ENCODE data around the gene SLC36A3. TPM values are rescaled to one million over a fixed set of nuclear protein-coding genes. Genes with fewer than 3 reads are reported as not detected.

SLC36A3 gene
- total and polyA plus RNA-seq, 2 donors (not counting 1 experiment from before 2014, with no cell fraction given) = not detected

GRCh38 chr5:151295791-151296477, 7.6 kb downstream of the SLC36A3 start:
- WGBS (ENCODE audit: insufficient coverage) = 78% methylated on average over 6 of the region's 7 CpGs
- CTCF ChIA-PET = interaction anchor here (0.7 to 1.8 kb wide), 4 partner anchors 20 to 244 kb away, joined by 3 to 4 read pairs (median 4); no protein-coding TSS in a partner anchor
- ATAC-seq (ENCODE audit: low read depth) (no peak), DNase-seq (no peak)
- peaks cover 2% of the 10 kb centered on the region for H3K4me1 Mint-ChIP-seq
- H3K4me1 ChIP-seq (ENCODE audit: control insufficient read depth in 2 of 2, insufficient read depth in 2 of 2, low read length in 2 of 2) = no peaks in the 10 kb centered on the region
- H3K27me3 ChIP-seq (replicated peaks in 1 of 4; ENCODE audit: control extremely low read depth in 1 of 4, control insufficient read depth in 3 of 4, insufficient read depth in 4 of 4, low read length in 3 of 4) = no peaks in the 10 kb centered on the region
- no peaks in the 10 kb centered on the region for H3K9me3 ChIP-seq (ENCODE audit: control extremely low read depth in 1 of 3, control insufficient read depth in 2 of 3, insufficient read depth in 1 of 3, low read length in 2 of 3)
- peaks cover 16% of the 10 kb centered on the region for H3K27me3 Mint-ChIP-seq
- H3K4me3 ChIP-seq (ENCODE audit: control extremely low read depth in 1 of 5, extremely low read depth in 1 of 5, insufficient read depth in 1 of 5, low read depth in 2 of 5, low read length in 4 of 5) = no peak overlapping the region
- H3K4me3 Mint-ChIP-seq = no peak overlapping the region
- H3K9ac ChIP-seq (ENCODE audit: low read length) = no peak overlapping the region
- no peak overlapping the region for H3K4me2 ChIP-seq (replicated peaks; ENCODE audit: low read depth, low read length, poor library complexity, severe bottlenecking)
- H4K20me1 ChIP-seq (ENCODE audit: control insufficient read depth, insufficient read depth, low read length, poor library complexity, severe bottlenecking) = no peaks in the 10 kb centered on the region
- no peak overlapping the region for H3K27ac ChIP-seq (ENCODE audit: low read length in 2 of 2)
- H3K9me3 Mint-ChIP-seq (ENCODE audit: insufficient read depth) = no peaks in the 10 kb centered on the region
- no peak overlapping the region for H2AFZ ChIP-seq (ENCODE audit: insufficient read depth, low read depth, low read length, poor library complexity, severe bottlenecking)
- H3K79me2 ChIP-seq (ENCODE audit: control insufficient read depth, insufficient read depth, low read length) = no peaks in the 10 kb centered on the region
- POLR2A ChIA-PET = no interaction called here
- H3K36me3 ChIP-seq (replicated peaks in 1 of 2; ENCODE audit: control extremely low read depth in 1 of 2, control insufficient read depth in 1 of 2, extremely low read depth in 1 of 2, insufficient read depth in 2 of 2, low read length in 1 of 2) = no peaks in the 10 kb centered on the region
- intact Hi-C loops (cut with micrococcal nuclease) = loop anchor here (5.0 kb wide), 1 partner anchor 244 kb away; no protein-coding TSS in a partner anchor
- H3K27ac Mint-ChIP-seq = no peak overlapping the region
- no peak for TF ChIP-seq EZH2 (IDR thresholded peaks at IDR 0.05; ENCODE audit: borderline replicate concordance, insufficient read depth, low read depth, low read length, poor library complexity, severe bottlenecking)
- TF ChIP-seq CTCF (IDR thresholded peaks at IDR 0.05) = no peak

GRCh38 chr5:151295138-151295537, 8.4 kb downstream of the SLC36A3 start:
- H3K27me3 Mint-ChIP-seq = peaks cover 10% of the 10 kb centered on the region
- no peak for DNase-seq
- no peak overlapping the region for H3K27ac Mint-ChIP-seq
- Histone ChIP-seq H3K9ac (ENCODE audit: low read length) (no peak overlapping the region), H3K36me3 (replicated peaks in 1 of 2; ENCODE audit: control extremely low read depth in 1 of 2, control insufficient read depth in 1 of 2, extremely low read depth in 1 of 2, insufficient read depth in 2 of 2, low read length in 1 of 2) (no peaks in the 10 kb centered on the region), H3K9me3 (ENCODE audit: control extremely low read depth in 1 of 3, control insufficient read depth in 2 of 3, insufficient read depth in 1 of 3, low read length in 2 of 3) (no peaks in the 10 kb centered on the region), H3K79me2 (ENCODE audit: control insufficient read depth, insufficient read depth, low read length) (no peaks in the 10 kb centered on the region), H2AFZ (ENCODE audit: insufficient read depth, low read depth, low read length, poor library complexity, severe bottlenecking) (no peak overlapping the region), H3K4me2 (replicated peaks; ENCODE audit: low read depth, low read length, poor library complexity, severe bottlenecking) (no peak overlapping the region), H4K20me1 (ENCODE audit: control insufficient read depth, insufficient read depth, low read length, poor library complexity, severe bottlenecking) (no peaks in the 10 kb centered on the region), H3K27me3 (replicated peaks in 1 of 4; ENCODE audit: control extremely low read depth in 1 of 4, control insufficient read depth in 3 of 4, insufficient read depth in 4 of 4, low read length in 3 of 4) (no peaks in the 10 kb centered on the region), H3K27ac (ENCODE audit: low read length in 2 of 2) (no peak overlapping the region), H3K4me1 (ENCODE audit: control insufficient read depth in 2 of 2, insufficient read depth in 2 of 2, low read length in 2 of 2) (no peaks in the 10 kb centered on the region), H3K4me3 (ENCODE audit: control extremely low read depth in 1 of 5, extremely low read depth in 1 of 5, insufficient read depth in 1 of 5, low read depth in 2 of 5, low read length in 4 of 5) (no peak overlapping the region)
- CTCF ChIA-PET = no interaction called here
- ATAC-seq (ENCODE audit: low read depth) = no peak
- WGBS (ENCODE audit: insufficient coverage) = 95% methylated on average over 5 of the region's 5 CpGs
- H3K4me3 Mint-ChIP-seq = no peak overlapping the region
- POLR2A ChIA-PET = no interaction called here
- H3K9me3 Mint-ChIP-seq (ENCODE audit: insufficient read depth) = no peaks in the 10 kb centered on the region
- TF ChIP-seq EZH2 (IDR thresholded peaks at IDR 0.05; ENCODE audit: borderline replicate concordance, insufficient read depth, low read depth, low read length, poor library complexity, severe bottlenecking) = no peak
- TF ChIP-seq CTCF (IDR thresholded peaks at IDR 0.05) = no peak
- intact Hi-C loops (cut with micrococcal nuclease) = loop anchor here (5.0 kb wide), 1 partner anchor 243 kb away; no protein-coding TSS in a partner anchor
- H3K4me1 Mint-ChIP-seq = peaks cover 2% of the 10 kb centered on the region
